ENCODE results near the gene BMS1.
"Not testable (repeated sequence)": the region's sequence is repeated elsewhere in the genome, so short reads cannot be mapped to it uniquely, and the experiment has no call there.

The BMS1 gene

GRCh38 chr10:42867571-42867970 lies 85.0 kb downstream of the BMS1 start:
- DNase-seq: no peak

DNA sequence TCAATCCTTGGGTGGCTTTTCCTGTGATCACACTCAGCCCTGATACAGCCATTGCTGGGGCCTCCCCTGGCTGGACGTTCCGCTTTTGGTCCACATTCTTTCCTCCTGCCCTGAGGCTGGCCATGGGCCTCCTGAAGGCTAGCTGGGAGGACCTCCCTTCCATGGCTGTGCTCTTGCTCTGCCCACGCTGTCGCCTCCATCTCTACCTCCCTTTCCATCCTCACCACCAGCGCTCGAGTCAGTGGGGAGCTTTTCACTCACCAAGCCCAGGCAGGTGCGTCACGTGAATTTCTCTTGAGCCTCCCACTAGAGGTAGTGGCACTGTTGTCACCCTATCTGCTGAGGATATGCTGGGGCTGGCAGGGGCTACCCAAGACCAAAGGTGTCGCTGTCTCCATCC lies 85.9 kb downstream of the BMS1 start:
- no peak for DNase-seq

DNA sequence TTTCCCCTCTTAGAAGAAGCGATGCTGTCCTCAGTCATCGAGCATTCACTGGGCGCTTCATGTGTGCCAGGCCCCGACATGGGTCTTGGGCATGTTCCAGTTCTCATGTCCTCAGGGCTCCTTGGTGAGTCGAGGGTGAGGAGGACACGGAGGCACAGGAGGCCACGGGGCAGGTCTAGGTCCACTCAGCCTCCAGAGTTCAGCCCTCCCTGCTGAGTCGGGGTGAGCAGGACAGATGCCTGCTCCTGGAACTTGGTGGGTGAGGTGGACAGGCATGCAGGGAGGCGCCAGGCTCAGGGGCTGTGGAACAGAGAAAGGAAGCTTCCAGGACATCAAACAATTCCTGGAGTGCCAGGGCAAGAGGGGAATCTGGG lies 87.4 kb downstream of the BMS1 start:
- DNase-seq: no peak

DNA sequence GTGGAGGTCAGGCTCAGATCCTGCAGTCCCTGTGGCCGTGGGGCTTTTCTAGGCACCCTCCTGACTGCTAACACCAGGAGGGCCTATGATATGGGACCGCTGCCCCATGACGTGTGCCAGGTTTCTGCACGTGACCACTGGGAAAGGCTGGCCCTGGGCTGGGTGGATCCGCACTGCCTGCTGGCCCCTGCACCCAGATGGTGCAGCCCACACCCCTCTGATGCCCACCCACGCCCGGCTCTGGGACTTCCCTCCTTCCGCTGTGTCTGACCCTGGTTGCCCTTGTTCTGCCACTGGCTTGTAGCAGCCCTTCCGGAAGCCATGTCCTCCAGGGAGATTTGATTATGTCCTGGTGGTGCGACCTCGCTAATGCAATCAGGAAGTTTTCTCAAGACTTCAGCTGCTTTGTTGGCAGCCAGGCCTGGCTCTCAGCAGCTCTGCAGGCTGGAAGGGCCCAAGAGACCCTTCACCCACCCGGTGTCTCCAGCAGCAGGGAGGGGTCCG lies 88.6 kb downstream of the BMS1 start:
- not testable (repeated sequence) for DNase-seq

DNA sequence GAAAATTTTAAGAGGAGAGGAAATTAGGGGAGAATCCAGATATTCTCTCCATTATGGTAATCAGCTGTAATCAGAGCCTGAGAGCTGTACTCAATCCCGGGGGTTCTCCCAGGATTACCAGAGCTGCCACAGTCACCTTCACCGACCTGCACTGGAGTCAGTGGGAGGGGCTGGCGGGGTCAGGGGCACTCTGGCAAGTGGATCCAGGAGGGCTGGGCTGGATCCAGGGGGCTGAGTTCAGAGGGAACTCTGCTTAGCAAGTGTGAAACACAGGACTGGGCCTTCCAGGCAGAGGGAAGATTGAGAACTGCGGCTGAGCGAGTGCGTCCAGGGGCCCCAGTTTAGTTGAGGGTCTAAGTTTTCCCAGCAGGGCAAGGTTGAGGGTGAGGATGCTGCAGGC lies 89.2 kb downstream of the BMS1 start:
- DNase-seq: no peak

- DNase-seq: no peak
Observed at GRCh38 chr10:42872865-42873435, 90.4 kb downstream of the BMS1 start.

DNA sequence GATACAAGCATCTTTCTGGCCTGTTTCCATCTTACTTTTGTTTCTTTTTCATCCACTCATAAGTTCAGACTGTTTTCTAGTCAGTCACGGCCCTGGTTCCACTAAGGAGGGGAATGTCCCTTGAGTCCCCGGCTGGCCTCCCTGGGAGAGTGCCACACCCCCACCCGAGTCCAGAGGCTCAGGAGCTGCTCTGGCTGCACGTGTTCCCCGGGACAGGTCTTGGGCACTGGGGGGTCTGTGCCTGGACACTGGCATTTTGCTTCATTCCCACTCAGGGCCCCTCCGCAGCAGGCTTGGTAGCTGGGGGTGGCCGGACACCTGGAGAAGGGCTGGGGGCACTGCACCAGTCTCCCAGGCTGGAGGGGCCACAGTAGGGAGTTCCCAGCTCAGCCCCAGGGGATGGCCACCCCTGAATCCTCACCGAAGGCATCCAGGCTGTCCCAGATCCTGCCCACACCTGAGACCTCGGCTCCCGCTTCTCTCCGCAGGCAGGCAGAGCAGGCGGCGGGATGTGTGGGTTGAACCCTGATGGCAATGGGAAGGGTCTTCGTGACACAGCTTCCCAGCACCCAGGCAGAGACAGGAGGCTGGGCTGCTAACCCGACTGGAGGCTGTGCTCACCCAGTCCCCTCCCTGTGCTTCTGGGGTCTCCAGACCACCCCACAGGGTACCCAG lies 92.3 kb downstream of the BMS1 start:
- no peak for DNase-seq

DNA sequence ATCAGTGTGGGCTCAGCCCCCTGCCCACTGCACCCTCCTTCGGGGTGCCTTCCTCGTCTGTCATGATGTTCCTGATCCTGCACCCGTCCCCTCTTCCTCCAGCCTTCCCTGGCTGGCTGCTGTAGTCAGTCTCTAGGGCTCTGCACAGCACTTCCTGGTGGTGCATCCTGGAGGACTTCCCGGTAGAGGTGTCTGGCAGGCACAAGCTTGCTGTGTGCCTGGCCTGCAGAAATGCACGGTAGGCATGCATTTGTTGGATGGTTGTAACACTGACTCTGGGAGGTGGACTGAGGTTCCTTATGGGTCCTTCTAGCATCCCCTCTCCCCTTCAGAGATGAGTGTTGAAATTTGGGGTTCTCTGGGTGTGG lies 92.8 kb downstream of the BMS1 start:
- DNase-seq: no peak

GRCh38 chr10:42875798-42876341 lies 93.3 kb downstream of the BMS1 start:
- DNase-seq: no peak

DNA sequence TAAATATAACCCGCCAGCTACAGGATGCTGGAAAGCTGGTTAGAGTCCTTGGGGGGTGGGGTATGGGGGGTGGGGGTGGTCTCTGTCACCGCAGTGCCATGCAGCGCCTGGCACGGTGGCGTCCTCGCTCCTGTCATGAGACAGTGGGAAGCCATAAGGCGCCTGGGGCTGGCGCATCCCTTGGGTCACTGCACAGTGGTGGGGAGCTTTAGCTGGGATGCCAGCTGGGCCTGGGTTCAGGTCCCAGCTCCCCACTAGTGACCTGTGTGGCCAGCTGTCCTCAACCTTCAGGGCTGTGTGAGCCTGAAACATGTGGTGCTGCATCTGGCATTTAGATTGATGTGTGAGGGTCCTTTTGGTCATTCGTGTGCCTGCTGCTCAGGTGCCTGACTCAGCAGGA lies 93.9 kb downstream of the BMS1 start:
- no peak for DNase-seq

DNA sequence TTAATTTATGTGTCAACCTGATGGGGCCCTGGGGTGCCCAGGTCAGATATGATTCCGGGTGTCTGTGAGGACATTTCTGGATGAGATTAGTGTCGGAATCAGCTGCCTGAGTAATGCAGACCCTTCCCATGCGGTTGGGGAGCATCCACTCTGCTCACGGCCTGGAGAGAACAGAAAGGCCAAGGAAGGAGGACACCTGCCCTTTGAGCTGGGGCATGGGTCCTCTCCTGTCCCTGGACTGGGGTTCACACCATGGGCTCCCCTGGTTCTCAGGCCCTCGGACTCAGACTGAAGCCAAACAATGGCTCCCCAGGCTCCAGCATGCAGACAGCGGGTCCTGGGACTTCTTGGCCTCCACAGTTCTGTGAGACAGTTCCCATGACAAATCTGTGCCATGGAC lies 94.3 kb downstream of the BMS1 start:
- no peak for DNase-seq

GRCh38 chr10:42877496-42878030 lies 95.0 kb downstream of the BMS1 start:
- DNase-seq: no peak

- DNase-seq: no peak
Observed at GRCh38 chr10:42878134-42878820, 95.7 kb downstream of the BMS1 start.

DNA sequence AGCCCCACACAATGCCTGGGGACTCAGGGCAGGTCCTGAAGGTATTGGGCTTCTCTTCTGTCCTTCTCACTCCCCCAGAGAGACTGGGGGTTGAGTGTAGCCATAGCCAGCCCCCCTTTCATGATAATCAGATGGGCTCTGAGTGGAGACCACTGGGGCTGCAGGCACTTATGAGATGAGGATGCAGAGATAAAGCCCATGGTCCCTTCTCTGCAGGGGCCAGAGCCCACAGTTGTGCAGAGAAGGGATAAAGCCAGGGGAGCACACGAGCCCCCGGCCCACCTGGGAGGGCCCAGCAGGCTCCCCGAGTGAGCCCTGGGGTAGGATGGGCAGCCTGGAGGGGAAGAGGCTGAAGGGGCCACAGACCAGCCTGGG lies 96.2 kb downstream of the BMS1 start:
- DNase-seq: no peak

DNA sequence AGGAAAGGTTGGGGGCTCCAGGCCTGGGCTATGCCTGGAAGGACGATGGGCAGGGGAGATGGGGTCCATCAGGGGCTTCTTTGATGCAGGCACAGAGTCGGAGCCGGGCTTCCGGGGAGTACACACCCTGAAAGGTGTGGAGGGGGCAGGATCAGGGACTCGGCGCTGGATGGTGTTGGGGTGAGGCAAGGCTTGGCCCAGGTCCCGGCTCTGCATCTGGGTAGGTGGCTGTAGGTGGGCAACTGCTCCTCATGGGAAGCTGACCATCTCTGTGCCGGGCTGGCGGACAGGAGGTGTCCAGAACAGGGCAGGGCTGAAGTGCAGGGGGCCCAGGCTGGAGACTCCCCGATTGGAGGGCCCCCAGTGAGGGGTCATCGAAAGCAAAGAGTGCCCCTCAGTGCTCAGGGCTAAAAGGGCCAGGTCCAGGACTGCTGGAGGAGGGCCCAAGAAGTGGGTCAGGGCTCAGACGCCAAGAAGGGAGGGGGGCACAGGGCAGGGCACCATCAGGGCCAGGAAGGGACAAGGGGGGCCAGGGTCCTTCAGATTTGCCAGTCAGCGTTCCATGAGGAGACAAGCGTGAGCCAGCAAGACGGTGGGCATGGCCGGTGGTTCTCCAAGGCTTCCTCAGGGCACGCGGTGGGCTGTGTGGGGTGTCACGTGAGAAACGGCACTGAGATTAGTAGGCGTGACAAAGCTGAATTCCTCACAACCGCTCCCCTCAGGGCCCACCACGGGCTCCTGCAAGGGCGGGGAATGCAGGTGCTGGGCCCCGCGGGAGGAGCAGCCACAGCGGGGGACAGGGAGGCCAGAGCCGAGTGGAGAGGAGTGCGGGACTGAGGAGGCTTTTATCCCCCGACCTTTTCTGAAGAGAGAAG lies 97.0 kb downstream of the BMS1 start:
- no peak for DNase-seq

- no peak for DNase-seq
Observed at GRCh38 chr10:42880255-42880620, 97.6 kb downstream of the BMS1 start.

DNA sequence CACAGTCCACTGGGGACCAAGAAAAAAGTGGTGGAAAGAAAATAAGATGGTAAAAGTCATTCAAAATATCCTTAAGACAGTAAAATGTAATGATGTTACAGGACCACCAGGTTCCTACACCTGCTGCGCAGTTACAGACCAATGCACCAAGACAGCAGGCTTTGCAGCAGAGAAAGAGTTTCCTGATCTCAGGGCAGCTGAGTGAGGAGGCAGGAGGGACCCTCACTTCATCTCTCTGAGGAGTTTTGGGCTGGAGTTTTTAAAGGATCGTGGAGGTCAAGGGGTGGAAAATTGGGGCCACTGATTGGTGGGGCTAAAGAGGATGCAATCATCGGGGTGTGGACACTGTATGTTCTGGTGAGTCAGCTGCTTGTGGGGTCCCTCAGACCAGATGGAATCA lies 100.0 kb downstream of the BMS1 start:
- no peak for DNase-seq

Measured in NCI-H1417 (cell line).